ENCODE results near the gene ACHE.
A peak's percentile ranks its signal among the peaks of the same experiment; 100 is the strongest.
"Not testable (repeated sequence)": the region's sequence is repeated elsewhere in the genome, so short reads cannot be mapped to it uniquely, and the experiment has no call there.

ACHE gene

GRCh38 chr7:100895701-100895955 lies at the start of gene ACHE:
Gene ACHE (minus strand): TSS chr7:100895888. CDS start chr7:100894232, 1,656 bp downstream.
- no peak for DNase-seq (ENCODE audit: low read depth, low spot score)
- no CpG with 5 or more reads among the region's 32 CpGs for WGBS (ENCODE audit: insufficient coverage, insufficient read length)
- peak within 1 kb of the TSS; percentile 40; the same call in 1 of the 2 replicates for H3K4me3 ChIP-seq (ENCODE audit: low read length)
- no peaks in the 10 kb centered on the region for H3K36me3 ChIP-seq (ENCODE audit: control insufficient read depth, insufficient read depth, low read length)
- peaks cover 5% of the 10 kb centered on the region; the same call in 1 of the 2 replicates for H3K4me1 ChIP-seq (ENCODE audit: control insufficient read depth, insufficient read depth, low read length)
- peaks cover 8% of the 10 kb centered on the region for H3K27me3 ChIP-seq (ENCODE audit: control insufficient read depth, insufficient read depth, low read length)
- H3K9me3 ChIP-seq (ENCODE audit: control insufficient read depth, insufficient read depth, low read length) = no peaks in the 10 kb centered on the region
- no peak within 1 kb of the TSS for H3K27ac ChIP-seq (ENCODE audit: low read length)

GRCh38 chr7:100944138-100944537 lies 48.5 kb upstream of the ACHE start:
- no peaks in the 10 kb centered on the region for H3K27me3 ChIP-seq (ENCODE audit: control insufficient read depth, insufficient read depth, low read length)
- DNase-seq (ENCODE audit: low read depth, low spot score) = no peak
- H3K36me3 ChIP-seq (ENCODE audit: control insufficient read depth, insufficient read depth, low read length) = no peaks in the 10 kb centered on the region
- no peak overlapping the region for H3K4me3 ChIP-seq (ENCODE audit: low read length)
- peaks cover 2% of the 10 kb centered on the region; the same call in 1 of the 2 replicates for H3K4me1 ChIP-seq (ENCODE audit: control insufficient read depth, insufficient read depth, low read length)
- no peaks in the 10 kb centered on the region for H3K9me3 ChIP-seq (ENCODE audit: control insufficient read depth, insufficient read depth, low read length)
- no CpG with 5 or more reads among the region's 4 CpGs for WGBS (ENCODE audit: insufficient coverage, insufficient read length)
- H3K27ac ChIP-seq (ENCODE audit: low read length) = no peak overlapping the region

- Histone ChIP-seq H3K27ac (ENCODE audit: low read length) (no peak overlapping the region), H3K36me3 (ENCODE audit: control insufficient read depth, insufficient read depth, low read length) (no peaks in the 10 kb centered on the region), H3K4me1 (ENCODE audit: control insufficient read depth, insufficient read depth, low read length) (no peaks in the 10 kb centered on the region), H3K4me3 (ENCODE audit: low read length) (no peak overlapping the region), H3K27me3 (ENCODE audit: control insufficient read depth, insufficient read depth, low read length) (no peaks in the 10 kb centered on the region), H3K9me3 (ENCODE audit: control insufficient read depth, insufficient read depth, low read length) (no peaks in the 10 kb centered on the region)
- no CpG with 5 or more reads among the region's 5 CpGs for WGBS (ENCODE audit: insufficient coverage, insufficient read length)
- no peak for DNase-seq (ENCODE audit: low read depth, low spot score)
Observed at GRCh38 chr7:100943693-100944092, 48.0 kb upstream of the ACHE start.

GRCh38 chr7:100942045-100942774 lies 46.5 kb upstream of the ACHE start:
- H3K9me3 ChIP-seq (ENCODE audit: control insufficient read depth, insufficient read depth, low read length) = no peaks in the 10 kb centered on the region
- DNase-seq (ENCODE audit: low read depth, low spot score) = no peak

GRCh38 chr7:100936167-100936566 lies 40.5 kb upstream of the ACHE start:
- H3K9me3 ChIP-seq (ENCODE audit: control insufficient read depth, insufficient read depth, low read length) = not testable (repeated sequence)
- WGBS (ENCODE audit: insufficient coverage, insufficient read length) = no CpG with 5 or more reads among the region's 7 CpGs

More at GRCh38 chr7:100942045-100942774, 46.5 kb upstream of the ACHE start:
- no peak overlapping the region for H3K27ac ChIP-seq (ENCODE audit: low read length)
- H3K4me3 ChIP-seq (ENCODE audit: low read length) = no peak overlapping the region
- WGBS (ENCODE audit: insufficient coverage, insufficient read length) = no CpG with 5 or more reads among the region's 9 CpGs
- no peaks in the 10 kb centered on the region for H3K27me3 ChIP-seq (ENCODE audit: control insufficient read depth, insufficient read depth, low read length)
- H3K4me1 ChIP-seq (ENCODE audit: control insufficient read depth, insufficient read depth, low read length) = no peaks in the 10 kb centered on the region
- H3K36me3 ChIP-seq (ENCODE audit: control insufficient read depth, insufficient read depth, low read length) = no peaks in the 10 kb centered on the region

GRCh38 chr7:100935381-100935780 lies 39.7 kb upstream of the ACHE start:
- not testable (repeated sequence) for DNase-seq (ENCODE audit: low read depth, low spot score); H3K27ac ChIP-seq (ENCODE audit: low read length); H3K27me3 ChIP-seq (ENCODE audit: control insufficient read depth, insufficient read depth, low read length); H3K9me3 ChIP-seq (ENCODE audit: control insufficient read depth, insufficient read depth, low read length); H3K36me3 ChIP-seq (ENCODE audit: control insufficient read depth, insufficient read depth, low read length); H3K4me1 ChIP-seq (ENCODE audit: control insufficient read depth, insufficient read depth, low read length); H3K4me3 ChIP-seq (ENCODE audit: low read length)
- no CpG with 5 or more reads among the region's 2 CpGs for WGBS (ENCODE audit: insufficient coverage, insufficient read length)

More at GRCh38 chr7:100936167-100936566, 40.5 kb upstream of the ACHE start:
- DNase-seq (ENCODE audit: low read depth, low spot score); H3K36me3 ChIP-seq (ENCODE audit: control insufficient read depth, insufficient read depth, low read length); H3K4me3 ChIP-seq (ENCODE audit: low read length); H3K27ac ChIP-seq (ENCODE audit: low read length); H3K27me3 ChIP-seq (ENCODE audit: control insufficient read depth, insufficient read depth, low read length); H3K4me1 ChIP-seq (ENCODE audit: control insufficient read depth, insufficient read depth, low read length): not testable (repeated sequence)

GRCh38 chr7:100933734-100934133 lies 38.0 kb upstream of the ACHE start:
- Histone ChIP-seq H3K4me1 (ENCODE audit: control insufficient read depth, insufficient read depth, low read length) (peaks cover 1% of the 10 kb centered on the region), H3K9me3 (ENCODE audit: control insufficient read depth, insufficient read depth, low read length) (no peaks in the 10 kb centered on the region; the same call in 1 of the 2 replicates), H3K36me3 (ENCODE audit: control insufficient read depth, insufficient read depth, low read length) (no peaks in the 10 kb centered on the region), H3K27ac (ENCODE audit: low read length) (no peak overlapping the region), H3K27me3 (ENCODE audit: control insufficient read depth, insufficient read depth, low read length) (no peaks in the 10 kb centered on the region), H3K4me3 (ENCODE audit: low read length) (no peak overlapping the region)
- DNase-seq (ENCODE audit: low read depth, low spot score) = no peak
- WGBS (ENCODE audit: insufficient coverage, insufficient read length) = no CpG with 5 or more reads among the region's 4 CpGs

GRCh38 chr7:100929808-100930174 lies 34.1 kb upstream of the ACHE start:
- Histone ChIP-seq H3K36me3 (ENCODE audit: control insufficient read depth, insufficient read depth, low read length) (no peaks in the 10 kb centered on the region), H3K9me3 (ENCODE audit: control insufficient read depth, insufficient read depth, low read length) (no peaks in the 10 kb centered on the region; the same call in 1 of the 2 replicates), H3K27me3 (ENCODE audit: control insufficient read depth, insufficient read depth, low read length) (no peaks in the 10 kb centered on the region), H3K4me3 (ENCODE audit: low read length) (no peak overlapping the region), H3K27ac (ENCODE audit: low read length) (peak overlapping the region; percentile 30), H3K4me1 (ENCODE audit: control insufficient read depth, insufficient read depth, low read length) (peaks cover 1% of the 10 kb centered on the region)
- no CpG with 5 or more reads among the region's 1 CpG for WGBS (ENCODE audit: insufficient coverage, insufficient read length)
- DNase-seq (ENCODE audit: low read depth, low spot score) = no peak

GRCh38 chr7:100923616-100924015 lies 27.9 kb upstream of the ACHE start:
- H3K27ac ChIP-seq (ENCODE audit: low read length); H3K27me3 ChIP-seq (ENCODE audit: control insufficient read depth, insufficient read depth, low read length); H3K36me3 ChIP-seq (ENCODE audit: control insufficient read depth, insufficient read depth, low read length); H3K4me3 ChIP-seq (ENCODE audit: low read length); H3K4me1 ChIP-seq (ENCODE audit: control insufficient read depth, insufficient read depth, low read length); DNase-seq (ENCODE audit: low read depth, low spot score); H3K9me3 ChIP-seq (ENCODE audit: control insufficient read depth, insufficient read depth, low read length): not testable (repeated sequence)
- WGBS (ENCODE audit: insufficient coverage, insufficient read length) = no CpG with 5 or more reads among the region's 4 CpGs

GRCh38 chr7:100921039-100921438 lies 25.4 kb upstream of the ACHE start:
- Histone ChIP-seq H3K4me1 (ENCODE audit: control insufficient read depth, insufficient read depth, low read length) (no peaks in the 10 kb centered on the region; the same call in 1 of the 2 replicates), H3K4me3 (ENCODE audit: low read length) (no peak overlapping the region), H3K36me3 (ENCODE audit: control insufficient read depth, insufficient read depth, low read length) (no peaks in the 10 kb centered on the region), H3K27me3 (ENCODE audit: control insufficient read depth, insufficient read depth, low read length) (no peaks in the 10 kb centered on the region), H3K27ac (ENCODE audit: low read length) (no peak overlapping the region), H3K9me3 (ENCODE audit: control insufficient read depth, insufficient read depth, low read length) (no peaks in the 10 kb centered on the region)
- DNase-seq (ENCODE audit: low read depth, low spot score) = no peak

GRCh38 chr7:100919779-100920437 lies 24.2 kb upstream of the ACHE start:
- not testable (repeated sequence) for H3K4me1 ChIP-seq (ENCODE audit: control insufficient read depth, insufficient read depth, low read length); H3K27ac ChIP-seq (ENCODE audit: low read length); H3K4me3 ChIP-seq (ENCODE audit: low read length); H3K9me3 ChIP-seq (ENCODE audit: control insufficient read depth, insufficient read depth, low read length); DNase-seq (ENCODE audit: low read depth, low spot score); H3K27me3 ChIP-seq (ENCODE audit: control insufficient read depth, insufficient read depth, low read length); H3K36me3 ChIP-seq (ENCODE audit: control insufficient read depth, insufficient read depth, low read length)
- no CpG with 5 or more reads among the region's 9 CpGs for WGBS (ENCODE audit: insufficient coverage, insufficient read length)
